GM12875 (cell line): Measurements from ENCODE around the gene APBA2.
"Not testable (repeated sequence)": the region's sequence is repeated elsewhere in the genome, so short reads cannot be mapped to it uniquely, and the experiment has no call there.

Source experiments
- H3K4me3 ChIP-seq: one replicate; pipeline ENCODE4 v1.5.1; 2011; ENCODE audit warnings: low read depth, low read length, control low read depth
- TF ChIP-seq, protein P1 (sequence below): IDR thresholded peaks from 2 replicates; pipeline ENCODE4 v1.5.1; 2011; ENCODE audit warnings: low read depth, mild to moderate bottlenecking, control low read depth, inconsistent platforms, low read length, moderate library complexity, borderline replicate concordance; ENCODE audit not compliant: insufficient read depth

Gene APBA2

GRCh38 chr15:29149738-29150075 is 263.9 kb downstream of the APBA2 start:
- H3K4me3 ChIP-seq, result no peak overlapping the region
- TF ChIP-seq, protein P1, sequence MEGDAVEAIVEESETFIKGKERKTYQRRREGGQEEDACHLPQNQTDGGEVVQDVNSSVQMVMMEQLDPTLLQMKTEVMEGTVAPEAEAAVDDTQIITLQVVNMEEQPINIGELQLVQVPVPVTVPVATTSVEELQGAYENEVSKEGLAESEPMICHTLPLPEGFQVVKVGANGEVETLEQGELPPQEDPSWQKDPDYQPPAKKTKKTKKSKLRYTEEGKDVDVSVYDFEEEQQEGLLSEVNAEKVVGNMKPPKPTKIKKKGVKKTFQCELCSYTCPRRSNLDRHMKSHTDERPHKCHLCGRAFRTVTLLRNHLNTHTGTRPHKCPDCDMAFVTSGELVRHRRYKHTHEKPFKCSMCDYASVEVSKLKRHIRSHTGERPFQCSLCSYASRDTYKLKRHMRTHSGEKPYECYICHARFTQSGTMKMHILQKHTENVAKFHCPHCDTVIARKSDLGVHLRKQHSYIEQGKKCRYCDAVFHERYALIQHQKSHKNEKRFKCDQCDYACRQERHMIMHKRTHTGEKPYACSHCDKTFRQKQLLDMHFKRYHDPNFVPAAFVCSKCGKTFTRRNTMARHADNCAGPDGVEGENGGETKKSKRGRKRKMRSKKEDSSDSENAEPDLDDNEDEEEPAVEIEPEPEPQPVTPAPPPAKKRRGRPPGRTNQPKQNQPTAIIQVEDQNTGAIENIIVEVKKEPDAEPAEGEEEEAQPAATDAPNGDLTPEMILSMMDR, result no peak

DNA sequence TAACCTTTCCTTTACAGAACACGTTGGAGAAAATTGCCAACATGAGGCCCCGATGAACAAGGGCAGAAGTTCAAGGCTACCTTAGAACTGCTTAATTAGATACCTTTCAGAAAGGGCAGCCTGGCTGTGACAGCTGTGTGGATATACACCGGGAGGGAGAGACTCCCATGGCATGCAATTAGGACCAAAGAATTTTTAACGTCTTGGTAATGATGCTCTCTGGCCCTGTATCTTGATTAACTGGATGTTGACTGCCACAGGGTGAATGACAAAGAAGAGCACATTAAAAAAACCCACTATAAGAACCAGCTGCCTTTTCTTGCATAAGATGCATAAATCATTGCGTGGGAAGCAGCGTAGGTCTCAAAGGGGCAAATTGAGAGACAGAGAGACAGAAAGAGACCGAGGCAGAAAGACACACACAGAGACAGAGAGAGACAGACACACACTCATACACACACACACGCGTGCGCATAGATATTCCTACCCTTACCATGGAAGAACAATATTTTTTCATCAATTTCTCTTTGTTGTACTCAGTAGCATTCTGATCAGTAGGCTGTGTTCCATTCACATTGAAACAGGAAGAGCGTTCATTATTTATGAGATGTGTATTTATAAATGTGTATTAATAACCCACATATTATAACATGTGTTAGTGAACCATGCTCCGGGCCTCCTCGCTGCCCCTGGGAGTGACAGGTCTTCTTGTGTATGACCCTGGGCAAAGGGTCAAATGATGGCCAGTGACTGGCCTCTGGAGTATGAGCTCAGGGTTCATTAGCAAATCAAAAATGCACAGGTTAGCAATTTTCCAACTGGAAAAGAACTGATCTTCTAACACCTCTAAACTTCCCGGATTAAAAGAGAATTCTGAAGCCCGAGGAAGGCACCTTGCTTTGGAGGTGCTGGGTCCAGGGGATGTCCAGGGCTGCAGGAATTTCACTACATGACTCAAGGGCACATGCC is 265.0 kb downstream of the APBA2 start:
- no peak overlapping the region for H3K4me3 ChIP-seq
- TF ChIP-seq, protein P1, result no peak

GRCh38 chr15:29151484-29151857 is 265.7 kb downstream of the APBA2 start:
- H3K4me3 ChIP-seq, result no peak overlapping the region
- TF ChIP-seq, protein P1, result no peak

GRCh38 chr15:29156521-29156920 is 270.7 kb downstream of the APBA2 start:
- TF ChIP-seq, protein P1, result no peak
- no peak overlapping the region for H3K4me3 ChIP-seq

GRCh38 chr15:29159771-29160455 is 274.1 kb downstream of the APBA2 start:
- H3K4me3 ChIP-seq, result no peak overlapping the region
- TF ChIP-seq, protein P1, result no peak

- H3K4me3 ChIP-seq, result no peak overlapping the region
- TF ChIP-seq, protein P1, result no peak
Observed at GRCh38 chr15:29162411-29162810, 276.6 kb downstream of the APBA2 start.

DNA sequence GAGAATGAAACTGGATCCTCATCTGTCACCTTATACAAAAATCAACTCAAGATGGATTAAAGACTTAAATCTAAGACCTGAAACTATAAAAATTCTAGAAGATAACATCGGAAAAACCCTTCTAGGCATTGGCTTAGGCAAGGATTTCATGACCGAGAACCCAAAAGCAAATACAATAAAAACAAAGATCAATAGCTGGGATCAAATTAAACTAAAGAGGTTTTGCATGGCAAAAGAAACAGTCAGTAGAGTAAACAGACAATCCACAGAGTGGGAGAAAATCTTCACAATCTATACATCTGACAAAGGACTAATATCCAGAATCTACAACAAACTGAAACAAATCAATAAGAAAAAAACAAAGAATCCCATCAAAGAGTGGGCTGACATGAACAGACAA is 281.3 kb downstream of the APBA2 start:
- not testable (repeated sequence) for H3K4me3 ChIP-seq
